MM.1S (cell line): ENCODE measurements around the gene TNP2.

Source experiments
- DNase-seq: peaks from one replicate; pipeline ENCODE4 v3.0.0-alpha.2; 2015
- H2AFZ ChIP-seq: fragments of 300-600 bp; sonication (generic); 2 replicates; pipeline ENCODE4 v1.6.0; 2016; ENCODE audit warnings: antibody characterized with exemption, low read length
- H3F3A ChIP-seq: fragments of 300-600 bp; sonication (generic); 2 replicates; pipeline ENCODE4 v1.6.1; 2016; ENCODE audit warnings: mild to moderate bottlenecking, antibody characterized with exemption, low read length, moderate library complexity, mixed read lengths; ENCODE audit not compliant: insufficient read depth
- H3K27ac ChIP-seq: fragments of 300-600 bp; sonication (generic); 2 replicates; pipeline ENCODE4 v1.5.1; 2016; ENCODE audit warnings: mild to moderate bottlenecking, low read length
- H3K27me3 ChIP-seq: fragments of 300-600 bp; sonication (generic); replicated peaks from 2 replicates; pipeline ENCODE4 v1.6.0; 2016; ENCODE audit warnings: low read length; ENCODE audit not compliant: insufficient read depth
- H3K36me3 ChIP-seq: fragments of 300-600 bp; sonication (generic); replicated peaks from 2 replicates; pipeline ENCODE4 v1.6.1; 2016; ENCODE audit warnings: mild to moderate bottlenecking, low read length, mixed read lengths; ENCODE audit not compliant: insufficient read depth
- H3K4me1 ChIP-seq: fragments of 300-600 bp; sonication (generic); 2 replicates; pipeline ENCODE4 v1.6.1; 2016; ENCODE audit warnings: low read length, mixed read lengths
- H3K4me2 ChIP-seq: fragments of 300-600 bp; sonication (generic); 2 replicates; pipeline ENCODE4 v1.6.0; 2016; ENCODE audit warnings: low read depth, low read length
- H3K4me3 ChIP-seq: fragments of 300-600 bp; sonication (generic); 2 replicates; pipeline ENCODE4 v1.5.1; 2016; ENCODE audit warnings: low read length, mixed read lengths
- H3K79me2 ChIP-seq: fragments of 300-600 bp; sonication (generic); 2 replicates; pipeline ENCODE4 v1.6.1; 2016; ENCODE audit warnings: mixed run types, low read length, mixed read lengths
- H3K9ac ChIP-seq: fragments of 300-600 bp; sonication (generic); 2 replicates; pipeline ENCODE4 v1.6.1; 2016; ENCODE audit warnings: low read length, mixed read lengths
- H3K9me2 ChIP-seq: fragments of 300-600 bp; sonication (generic); replicated peaks from 2 replicates; pipeline ENCODE4 v1.6.1; 2016; ENCODE audit warnings: mild to moderate bottlenecking, low read length, mixed read lengths; ENCODE audit not compliant: insufficient read depth
- H3K9me3 ChIP-seq: fragments of 300-600 bp; sonication (generic); replicated peaks from 2 replicates; pipeline ENCODE4 v1.6.1; 2016; ENCODE audit warnings: mild to moderate bottlenecking, low read length, mixed read lengths; ENCODE audit not compliant: insufficient read depth
- H4K20me1 ChIP-seq: fragments of 300-600 bp; sonication (generic); 2 replicates; pipeline ENCODE4 v1.6.1; 2016; ENCODE audit warnings: mild to moderate bottlenecking, low read length, moderate library complexity, mixed read lengths; ENCODE audit not compliant: insufficient read depth
- CTCF ChIP-seq: fragments of 300-600 bp; sonication (generic); IDR thresholded peaks from 2 replicates; pipeline ENCODE4 v1.5.1; 2016; ENCODE audit warnings: antibody characterized with exemption, low read length, mixed read lengths
- EZH2 ChIP-seq: fragments of 300-600 bp; sonication (generic); optimal IDR thresholded peaks from 2 replicates; pipeline ENCODE3; 2017; ENCODE audit warnings: low read depth, mild to moderate bottlenecking, antibody characterized with exemption, low read length, mixed read lengths
- EZH2phosphoT487 ChIP-seq: fragments of 300-600 bp; sonication (generic); IDR thresholded peaks from 2 replicates; pipeline ENCODE4 v1.6.1; 2018; ENCODE audit warnings: antibody characterized with exemption, low read length

The TNP2 gene

GRCh38 chr16:11255737-11256660 lies 13.1 kb downstream of the TNP2 start, which contains the start of gene SOCS1:
Gene SOCS1, minus strand, starts transcription at chr16:11256204. Its CDS starts 726 bp downstream, at chr16:11255478.
- Histone ChIP-seq H4K20me1 (no peaks in the 10 kb centered on the region), H3K79me2 (peaks cover 4% of the 10 kb centered on the region)

GRCh38 chr16:11254913-11255736 lies 14.0 kb downstream of the TNP2 start:
- Histone ChIP-seq H3K27ac (peak overlapping the region; percentile 36; the same call in 1 of the 2 replicates), H3K36me3 (no peaks in the 10 kb centered on the region), H3K9me3 (no peaks in the 10 kb centered on the region), H3K9ac (peak overlapping the region; percentile 62; the same call in 1 of the 2 replicates), H2AFZ (no peak overlapping the region), H4K20me1 (no peaks in the 10 kb centered on the region), H3K9me2 (no peaks in the 10 kb centered on the region), H3K4me1 (peaks cover 22% of the 10 kb centered on the region), H3K4me2 (peak overlapping the region; percentile 82), H3K79me2 (peaks cover 4% of the 10 kb centered on the region), H3F3A (peaks cover 34% of the 10 kb centered on the region), H3K4me3 (peak overlapping the region; percentile 79), H3K27me3 (no peaks in the 10 kb centered on the region)
- DNase-seq: peak; percentile 34
- TF ChIP-seq EZH2 (no peak), CTCF (0 out of 2 replicates have a peak, but pooled peaks have one; percentile 8), EZH2phosphoT487 (no peak)

More at GRCh38 chr16:11255737-11256660, 13.1 kb downstream of the TNP2 start, which contains the start of gene SOCS1:
- peak; percentile 91 for DNase-seq
- TF ChIP-seq CTCF (peak; percentile 70), EZH2phosphoT487 (no peak)
- Histone ChIP-seq H3K9ac (peak within 1 kb of the TSS; percentile 95), H3K9me3 (no peaks in the 10 kb centered on the region), H3F3A (peaks cover 34% of the 10 kb centered on the region), H3K4me3 (peak within 1 kb of the TSS; percentile 87), H3K9me2 (no peaks in the 10 kb centered on the region), H3K27ac (peak within 1 kb of the TSS; percentile 90), H3K4me1 (peaks cover 22% of the 10 kb centered on the region), H3K27me3 (no peaks in the 10 kb centered on the region), H3K36me3 (no peaks in the 10 kb centered on the region), H2AFZ (peak within 1 kb of the TSS; percentile 42), H3K4me2 (peak within 1 kb of the TSS; percentile 99)

- Histone ChIP-seq H3K9me2 (no peaks in the 10 kb centered on the region), H3K4me1 (peaks cover 21% of the 10 kb centered on the region), H3K9me3 (no peaks in the 10 kb centered on the region), H3K4me2 (peak overlapping the region; percentile 82; the same call in 1 of the 2 replicates), H4K20me1 (no peaks in the 10 kb centered on the region), H3K27ac (no peak overlapping the region), H3K79me2 (peaks cover 4% of the 10 kb centered on the region), H2AFZ (no peak overlapping the region), H3K4me3 (peak overlapping the region; percentile 79; the same call in 1 of the 2 replicates), H3F3A (peaks cover 30% of the 10 kb centered on the region), H3K9ac (no peak overlapping the region), H3K27me3 (no peaks in the 10 kb centered on the region), H3K36me3 (no peaks in the 10 kb centered on the region)
- TF ChIP-seq EZH2 (no peak), CTCF (no peak), EZH2phosphoT487 (no peak)
- DNase-seq: no peak
Measured at GRCh38 chr16:11253995-11254912, 14.9 kb downstream of the TNP2 start.
